Superior temporal gyrus (tissue), 1 donor: ENCODE measurements around the gene WWOX.
A peak's percentile ranks its signal among the peaks of the same experiment; 100 is the strongest.

ENCODE experiments used
- DNase-seq: peaks from one replicate; pipeline ENCODE4 v3.0.0-alpha.2; 2016; ENCODE audit errors: extremely low spot score

The WWOX gene

DNA sequence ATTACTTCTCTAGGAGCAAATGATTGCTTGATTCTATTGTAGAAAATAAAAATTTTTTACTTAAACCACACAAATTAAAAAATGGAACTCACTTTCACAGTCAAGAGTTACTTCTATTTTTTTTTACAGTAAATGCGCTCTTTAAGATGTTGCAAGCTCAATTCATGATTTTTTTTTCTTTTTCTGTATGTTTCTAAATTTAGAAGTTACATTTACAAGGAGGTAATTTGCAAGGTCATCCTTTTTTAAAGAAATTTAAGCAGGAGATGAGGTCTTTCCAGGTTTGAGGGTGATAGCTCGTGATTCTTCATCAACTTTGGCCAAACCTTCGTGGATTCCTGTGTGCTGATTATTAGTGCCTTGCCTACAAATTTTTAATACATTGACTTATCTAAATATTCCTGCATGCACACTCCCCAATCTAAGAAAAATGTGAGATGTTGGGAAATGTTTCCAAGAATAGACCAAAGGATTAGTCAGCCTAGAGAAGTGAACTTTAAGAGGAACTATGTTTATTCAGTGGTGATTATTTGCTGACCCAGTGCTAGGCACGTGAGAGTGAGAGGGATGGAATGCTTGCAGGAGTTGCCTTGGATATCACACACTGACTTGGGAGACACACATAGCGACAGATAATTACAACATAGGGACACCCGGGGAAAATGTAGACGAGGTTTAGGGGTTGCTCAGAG lies 1071.2 kb downstream of the WWOX start:
- DNase-seq = no peak

DNA sequence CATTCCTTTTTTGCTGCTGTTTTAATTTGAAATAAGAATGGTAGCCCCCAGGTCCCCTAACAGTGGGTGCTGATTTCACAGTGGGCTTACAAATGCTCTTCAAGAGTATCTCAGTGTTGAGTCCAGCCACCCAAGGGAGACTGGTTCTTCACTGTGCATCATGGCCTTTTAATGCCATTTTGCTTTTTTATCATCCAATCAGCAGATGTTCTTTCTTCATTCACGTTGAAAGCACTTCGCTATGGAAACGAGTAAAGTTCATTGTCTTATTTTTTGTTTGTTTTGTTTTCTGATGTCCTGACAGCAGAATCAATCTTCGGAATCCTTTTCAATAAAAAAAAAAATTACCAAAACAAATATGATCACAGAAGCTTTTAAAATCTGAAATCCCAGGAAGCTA lies 1072.0 kb downstream of the WWOX start:
- no peak for DNase-seq

DNA sequence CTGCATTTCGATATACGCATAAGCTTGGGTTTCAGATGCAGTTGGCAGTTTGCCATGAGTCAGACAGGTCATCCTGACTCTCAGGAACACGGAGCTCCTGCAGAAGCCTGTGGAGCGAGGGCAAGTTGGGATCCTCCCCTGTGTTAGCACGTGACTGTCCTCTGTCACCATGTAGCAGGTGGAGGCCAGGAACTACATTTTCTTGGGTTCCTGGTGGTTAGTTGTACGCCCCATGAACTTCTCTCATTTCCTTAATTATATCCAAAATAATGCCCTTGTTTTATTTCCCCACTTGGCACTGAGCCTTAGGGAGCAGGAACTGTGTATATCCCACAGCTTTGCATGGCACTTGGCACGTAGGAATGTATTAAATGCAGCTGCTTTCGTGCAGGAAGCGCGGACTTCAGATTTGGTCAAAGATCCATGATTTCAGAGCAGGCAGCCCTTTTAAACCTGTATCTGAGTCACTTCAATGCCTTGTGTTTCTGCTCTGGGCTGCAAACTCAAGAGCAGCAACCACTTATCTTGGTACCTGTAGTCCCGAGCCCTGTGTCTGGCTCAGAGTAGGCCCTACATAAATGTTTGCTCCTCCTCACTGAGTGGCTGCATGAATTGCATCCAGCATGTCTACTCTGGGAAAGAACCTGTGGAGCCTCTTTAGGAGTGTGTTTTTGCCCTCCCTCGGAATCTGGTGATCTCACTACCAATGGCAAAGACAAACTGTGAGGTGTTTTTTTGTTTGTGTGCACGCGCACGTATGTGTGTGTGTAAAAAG lies 1072.7 kb downstream of the WWOX start:
- no peak for DNase-seq

DNA sequence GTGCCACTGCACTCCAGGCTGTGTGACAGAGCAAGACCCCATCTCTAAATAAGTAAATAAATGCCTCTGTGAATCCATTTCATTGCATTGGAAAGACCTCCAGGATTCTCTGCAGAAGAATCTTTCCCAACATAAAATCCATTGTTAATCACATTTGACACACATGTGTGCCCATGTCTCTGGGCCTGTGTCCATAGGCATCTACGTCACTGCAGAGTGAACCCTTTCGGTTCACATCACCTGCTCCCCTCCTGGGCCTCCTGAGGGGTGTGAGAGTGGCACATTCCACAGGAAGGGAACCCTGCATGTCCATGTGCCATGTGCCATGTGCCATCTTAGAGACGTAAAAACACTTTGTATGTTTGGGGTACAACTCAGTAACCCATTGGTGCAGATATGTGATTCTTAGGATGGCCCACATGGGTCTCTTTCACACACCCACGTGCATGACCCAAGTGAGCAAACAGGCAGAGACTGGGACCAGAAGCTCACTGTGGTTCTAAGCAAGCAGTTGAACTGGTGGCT lies 1073.6 kb downstream of the WWOX start:
- DNase-seq = no peak

DNA sequence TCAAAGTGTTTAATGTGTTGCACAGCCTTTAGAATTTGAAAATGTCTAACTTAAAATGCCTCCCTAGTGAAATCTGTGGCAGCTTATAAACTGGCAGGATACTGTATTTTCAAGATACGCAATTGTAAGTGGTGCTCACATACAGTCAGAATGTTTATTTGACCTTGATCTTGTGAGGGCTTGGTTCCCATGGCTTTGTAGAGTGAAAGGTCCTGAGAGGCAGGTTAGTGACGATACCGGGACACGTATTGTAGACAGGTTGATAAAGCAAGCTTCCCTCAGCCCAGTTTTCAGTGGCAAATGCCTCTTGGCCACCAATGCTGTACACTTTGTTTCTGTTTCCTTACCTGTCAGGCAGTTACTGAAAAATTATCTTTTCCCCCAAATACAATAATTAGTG lies 1074.5 kb downstream of the WWOX start:
- DNase-seq = no peak

DNA sequence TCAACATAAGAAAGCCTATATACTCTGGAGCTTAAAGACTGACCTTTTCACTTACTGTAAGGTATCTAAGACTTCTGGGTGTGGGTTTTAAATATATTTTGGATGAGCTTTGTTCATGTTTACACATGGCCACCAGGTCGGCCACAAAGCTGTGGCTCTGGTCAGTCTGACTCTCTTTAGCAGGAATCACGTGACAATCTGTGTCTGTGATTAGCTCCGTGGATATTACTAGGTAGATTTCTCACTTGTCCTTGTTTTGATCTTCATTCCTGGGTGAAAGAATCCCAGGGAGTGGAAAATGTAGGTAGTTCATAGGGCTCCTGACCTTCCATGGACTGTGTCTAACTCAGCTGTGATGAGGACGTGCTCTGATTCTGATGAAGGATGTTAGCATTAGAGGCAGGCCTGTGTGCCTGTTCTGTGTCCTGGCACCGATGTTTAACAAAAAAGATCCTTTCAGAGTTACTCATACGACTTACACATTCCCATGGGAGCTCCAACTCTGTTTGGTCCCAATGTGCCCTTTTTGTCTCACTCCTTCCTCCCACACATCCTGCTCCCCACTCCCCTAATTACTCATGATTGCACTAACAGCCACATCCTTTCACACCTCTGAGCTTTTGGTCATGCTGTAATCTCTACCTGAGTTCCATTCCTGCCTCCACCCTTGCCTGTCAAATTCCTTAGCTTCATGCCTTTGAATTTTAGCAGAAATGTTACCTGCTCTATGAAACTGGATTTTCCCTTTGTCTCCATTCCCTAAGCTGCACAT lies 1076.0 kb downstream of the WWOX start:
- no peak for DNase-seq

DNA sequence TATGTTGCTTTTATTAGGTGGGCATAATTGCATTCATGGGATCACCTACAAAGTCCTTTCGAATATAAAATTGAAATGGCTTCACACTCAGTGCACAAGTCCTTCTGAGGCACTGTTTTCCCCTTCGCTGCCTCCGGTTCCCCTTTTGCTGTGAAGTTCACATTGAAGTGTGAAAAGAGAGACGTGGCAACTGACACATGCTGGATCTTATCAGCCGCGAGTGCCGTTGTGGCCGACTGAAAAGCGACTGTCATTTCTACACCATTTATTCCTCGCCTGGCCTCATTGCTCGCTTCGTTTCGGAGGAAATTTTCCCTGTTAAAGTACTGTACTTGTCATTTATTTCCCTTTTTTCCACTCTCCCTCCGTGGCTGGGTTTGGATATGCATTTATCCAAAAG lies 1077.6 kb downstream of the WWOX start:
- DNase-seq = no peak

DNA sequence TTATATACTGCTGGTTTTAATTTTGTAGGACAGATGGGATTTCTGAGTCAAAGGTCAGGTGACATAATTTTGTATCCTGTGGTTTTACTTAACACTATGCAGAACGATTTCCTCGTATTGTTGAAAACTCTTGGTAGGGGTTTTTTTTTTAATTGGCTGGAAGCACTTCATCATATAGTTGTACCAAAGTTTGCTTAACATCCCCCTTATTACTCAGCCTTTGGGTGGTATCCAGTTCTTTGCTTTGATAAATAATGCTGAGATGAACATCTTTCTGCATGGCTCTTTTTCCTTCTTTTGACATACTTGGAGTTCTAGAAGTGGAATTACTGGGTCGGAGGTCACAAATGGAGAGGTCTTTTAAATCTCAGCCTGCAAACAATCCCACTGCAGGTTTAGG lies 1082.0 kb downstream of the WWOX start:
- no peak for DNase-seq

DNA sequence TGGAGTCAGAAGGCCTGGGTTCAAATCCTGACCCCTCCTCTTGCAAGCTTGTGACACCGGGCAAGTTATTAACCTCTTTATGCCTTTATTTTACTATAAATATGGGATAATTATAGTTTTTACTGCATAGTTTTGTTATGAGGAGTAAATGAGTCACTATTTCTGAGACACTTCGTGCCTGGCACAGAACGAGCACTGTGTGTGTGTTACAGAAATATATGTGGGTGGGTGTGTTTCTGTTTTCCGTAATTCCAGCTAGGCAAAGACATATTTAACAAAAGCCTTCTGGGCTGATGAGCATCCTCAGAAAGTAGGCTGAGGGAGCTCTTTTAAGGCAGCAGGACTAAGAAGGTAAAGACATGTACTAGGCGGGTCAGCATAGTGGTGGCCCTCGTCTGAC lies 1083.2 kb downstream of the WWOX start:
- peak; percentile 47 for DNase-seq

DNA sequence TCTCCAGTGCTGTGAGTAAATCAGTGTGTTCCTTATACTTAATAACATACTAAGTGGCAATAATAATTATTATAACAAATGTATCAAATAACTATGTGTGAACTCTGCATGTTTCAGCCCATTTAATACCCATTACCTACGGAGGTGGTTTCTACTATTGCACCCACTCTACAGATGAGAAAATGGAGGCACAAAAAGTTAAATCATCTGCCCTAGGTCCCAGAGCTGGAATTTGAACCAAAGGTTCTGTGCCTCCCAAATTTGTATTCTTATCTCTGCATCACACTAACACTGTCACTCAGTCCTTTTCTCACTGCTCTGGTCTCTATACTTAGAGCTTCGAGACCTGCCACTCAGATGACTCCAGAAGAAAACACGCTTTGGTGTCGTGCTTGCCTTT lies 1084.1 kb downstream of the WWOX start:
- DNase-seq = no peak

DNA sequence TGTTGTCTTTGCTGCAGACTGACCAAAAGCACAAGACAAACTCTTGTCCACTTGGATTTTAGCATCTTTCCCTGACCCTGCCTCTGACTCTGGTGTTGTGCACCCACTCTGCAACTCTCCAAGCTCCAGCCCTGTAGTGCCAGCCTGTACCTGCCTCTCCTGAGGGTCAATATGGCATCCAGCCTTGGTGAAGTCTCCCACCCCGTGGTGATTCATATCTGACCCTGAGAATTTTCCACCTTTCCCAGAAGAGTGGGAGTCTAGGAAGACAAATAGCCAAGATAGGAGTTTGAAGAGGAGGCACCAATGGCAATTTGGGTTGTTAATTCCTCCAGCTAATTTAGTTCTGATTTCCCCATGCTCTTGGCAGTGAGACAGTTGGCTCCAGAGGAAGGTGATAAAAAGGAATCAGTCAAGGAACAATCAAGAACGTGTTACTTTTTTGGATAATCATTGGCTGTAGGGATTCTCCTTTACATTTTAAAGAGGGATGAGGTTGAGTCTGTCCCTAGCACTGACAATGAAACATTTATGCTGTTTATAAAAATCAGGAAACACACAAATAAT lies 1085.1 kb downstream of the WWOX start:
- no peak for DNase-seq

DNA sequence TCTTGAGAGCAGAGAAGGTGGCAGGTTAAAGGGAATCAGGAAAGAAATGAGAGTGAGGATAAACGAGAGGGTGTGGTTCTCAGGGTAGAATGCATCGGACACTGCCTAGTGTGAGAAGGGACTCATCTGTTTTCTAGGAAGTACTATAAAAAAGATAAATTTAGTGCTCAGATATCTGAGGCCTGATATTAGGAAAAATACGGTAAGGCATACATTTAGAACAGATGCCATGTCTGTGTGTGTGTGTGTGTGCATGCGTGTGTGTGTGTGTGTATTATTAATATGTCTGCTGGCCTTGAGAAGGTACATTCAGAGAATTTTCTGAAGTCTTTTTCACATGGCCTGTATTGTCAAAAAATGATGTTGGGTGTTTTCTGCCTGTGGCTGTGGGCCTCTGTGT lies 1086.3 kb downstream of the WWOX start:
- no peak for DNase-seq

DNA sequence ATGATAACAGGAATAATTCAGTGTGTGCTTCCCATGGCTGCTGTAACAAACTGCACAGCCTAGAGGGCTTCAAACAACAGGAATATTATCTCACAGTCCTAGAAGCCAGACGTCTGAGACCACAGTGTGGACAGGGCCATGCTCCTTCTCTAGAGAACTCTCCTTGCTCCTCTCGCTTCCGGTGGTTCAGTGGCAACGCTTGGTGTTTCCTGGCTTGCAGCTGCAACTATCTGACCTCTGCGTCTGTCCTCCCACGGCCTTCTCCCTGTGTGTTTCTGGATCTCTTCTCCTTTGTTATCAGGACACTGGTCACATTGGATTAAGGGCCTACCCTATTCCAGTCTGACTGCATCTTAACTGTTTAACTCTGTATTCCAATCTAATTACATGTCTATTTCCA lies 1086.7 kb downstream of the WWOX start:
- DNase-seq = no peak

DNA sequence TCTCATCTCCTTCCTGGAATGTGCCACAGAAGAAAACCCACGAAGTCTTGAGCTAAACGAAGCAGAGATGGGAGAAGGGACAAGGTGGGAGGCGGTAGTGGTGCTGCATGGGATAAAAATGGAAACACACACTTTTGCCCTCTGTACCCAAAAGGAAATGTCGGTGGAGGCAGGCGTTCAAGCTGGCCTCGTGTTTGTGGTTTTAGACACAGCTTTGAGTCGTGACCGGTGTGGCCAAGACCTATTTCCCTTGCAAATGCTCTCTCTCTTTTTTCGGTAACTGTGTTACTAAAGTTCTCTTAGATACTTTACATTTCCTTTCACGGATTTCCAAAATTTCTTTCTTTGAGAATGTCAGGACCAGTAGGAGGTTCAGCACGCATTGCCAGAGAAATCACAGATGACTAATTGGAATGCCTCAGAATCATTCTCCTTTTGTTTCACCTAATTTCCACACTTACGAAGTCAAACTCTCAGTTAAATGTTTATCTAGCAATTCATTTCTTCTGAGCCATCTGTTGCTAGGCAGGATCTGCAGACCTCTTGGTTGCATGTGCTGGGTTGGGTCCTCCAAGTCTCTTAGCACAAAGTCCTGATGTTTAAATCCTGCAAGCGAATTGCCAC lies 1088.8 kb downstream of the WWOX start:
- no peak for DNase-seq

DNA sequence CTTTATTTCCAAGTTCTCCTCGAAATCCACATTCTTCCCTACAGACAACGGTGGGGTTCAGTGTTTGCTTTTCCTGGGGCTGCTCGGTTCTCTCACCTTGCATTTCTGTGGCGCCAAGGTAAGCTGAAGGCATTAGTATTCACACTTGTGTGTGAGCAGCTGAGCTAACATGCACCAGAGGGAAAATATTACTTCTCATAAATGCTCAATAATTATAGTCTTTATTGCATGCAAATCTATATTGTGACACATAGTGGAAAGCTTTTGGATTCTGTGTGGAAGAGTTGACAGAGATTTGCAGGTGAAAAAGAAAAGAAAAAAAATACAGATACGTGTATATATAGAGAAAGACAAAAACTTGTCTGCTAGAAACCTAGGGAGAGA lies 1089.3 kb downstream of the WWOX start:
- DNase-seq = no peak

DNA sequence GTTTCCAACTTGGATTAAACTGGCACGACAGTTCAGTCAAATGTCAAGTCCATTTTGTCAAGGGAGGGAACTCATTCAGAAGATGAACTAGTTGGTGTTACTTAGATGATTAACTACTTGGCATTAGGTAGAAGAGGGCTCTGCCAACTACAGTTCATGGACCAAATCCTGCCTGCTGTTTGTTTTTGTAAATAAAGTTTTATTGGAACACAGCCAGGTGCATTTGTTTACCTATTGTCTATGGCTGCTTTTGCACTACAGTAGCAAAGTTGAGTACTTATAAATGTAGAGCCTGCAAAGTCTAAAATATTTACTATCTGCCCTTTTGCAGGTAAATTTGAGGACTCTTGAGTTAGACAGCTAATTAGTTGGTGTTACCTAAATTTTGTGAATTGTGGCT lies 1091.1 kb downstream of the WWOX start:
- no peak for DNase-seq

DNA sequence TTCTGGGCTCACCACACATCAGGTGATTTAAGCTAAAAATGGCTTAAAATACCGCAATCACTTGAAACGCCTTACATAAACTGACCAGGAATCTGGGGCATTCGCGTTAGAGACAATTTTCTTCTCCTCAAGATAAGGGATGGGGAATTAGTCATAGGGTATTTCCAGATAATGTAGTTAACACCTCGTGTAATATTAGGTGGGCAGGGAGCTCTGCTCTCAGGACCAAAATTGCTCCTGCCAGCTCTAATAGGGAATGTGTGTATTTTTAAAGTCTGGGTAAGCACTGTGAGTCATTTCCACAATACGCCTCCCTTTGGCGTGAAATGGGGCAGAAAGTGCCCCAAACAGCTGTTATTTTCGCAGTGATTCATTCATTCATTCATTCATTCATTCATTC lies 1092.5 kb downstream of the WWOX start:
- DNase-seq = no peak

DNA sequence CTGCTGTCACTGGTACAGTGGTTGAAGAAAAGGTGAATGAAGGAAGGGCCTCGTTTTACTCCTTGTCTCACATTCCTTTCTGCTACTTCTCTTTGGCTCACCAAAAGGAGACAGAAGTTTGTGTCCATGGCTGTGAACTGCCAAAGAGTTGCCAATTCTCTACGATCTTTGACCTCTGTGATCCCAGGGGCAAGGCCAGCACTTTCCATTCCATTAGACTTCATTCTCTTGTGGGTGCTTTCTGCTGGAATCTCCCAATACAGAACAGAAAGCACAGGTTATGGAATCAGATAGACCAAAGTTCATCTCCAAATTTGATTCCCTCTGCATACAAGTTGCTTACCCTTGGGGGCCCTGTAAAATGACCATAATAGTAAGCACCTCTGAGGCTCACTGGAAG lies 1093.5 kb downstream of the WWOX start:
- DNase-seq = no peak

DNA sequence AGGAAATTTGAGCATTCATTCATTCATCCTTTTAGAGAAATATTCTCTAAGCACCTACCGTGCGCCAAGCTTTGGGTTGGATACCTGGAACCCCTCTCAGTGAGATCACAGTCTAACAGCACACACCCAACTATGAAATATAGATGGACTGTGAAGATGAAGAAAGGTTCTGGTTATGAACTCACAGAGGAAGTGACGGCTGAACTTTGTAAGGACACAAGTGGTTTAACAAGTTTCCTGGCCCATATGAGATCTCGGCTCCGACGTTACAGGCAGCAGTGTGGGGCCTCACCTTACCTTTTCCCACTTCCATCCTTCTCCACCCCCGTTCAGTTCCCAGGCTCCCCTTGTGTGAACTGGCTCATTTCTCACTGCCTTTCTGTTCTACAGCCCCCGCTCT lies 1094.8 kb downstream of the WWOX start:
- DNase-seq = no peak

DNA sequence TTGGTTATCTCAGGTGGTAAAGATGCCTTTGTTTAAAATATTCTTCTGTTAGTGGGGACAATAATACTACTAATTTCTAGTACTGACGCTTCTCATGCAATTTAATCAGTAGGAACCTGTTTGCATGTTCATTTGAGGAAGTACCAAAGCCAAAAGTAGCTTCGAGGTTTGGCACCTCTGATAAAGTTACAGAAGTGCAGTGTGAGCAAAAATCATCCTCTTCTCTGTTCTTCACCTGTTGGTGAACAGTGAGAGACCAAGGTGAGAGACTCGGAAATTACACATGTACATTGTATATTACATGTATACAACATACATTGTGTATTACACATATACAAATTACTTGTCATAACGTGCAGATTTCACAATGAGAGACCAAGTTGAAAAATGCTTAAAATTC lies 1096.5 kb downstream of the WWOX start:
- DNase-seq = no peak

DNA sequence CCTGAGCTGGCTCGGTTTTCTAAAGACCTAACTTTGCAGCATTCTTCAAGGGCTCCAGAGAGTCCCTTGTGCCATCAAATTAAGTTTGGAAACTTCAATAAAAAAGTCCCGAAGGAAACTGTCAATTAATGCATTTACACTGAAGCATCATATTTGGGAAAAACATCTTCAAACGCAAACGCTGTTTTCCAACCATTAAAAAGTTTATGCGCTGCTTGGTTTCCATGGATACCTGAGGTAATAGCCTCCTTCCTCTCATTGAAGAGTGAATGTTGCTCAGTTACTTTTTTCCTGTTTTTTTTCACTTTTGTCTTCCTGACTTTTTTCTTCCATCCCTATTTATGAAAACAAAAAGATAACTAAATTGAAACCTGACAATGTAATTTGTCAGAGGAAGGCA lies 1102.0 kb downstream of the WWOX start:
- DNase-seq = no peak

DNA sequence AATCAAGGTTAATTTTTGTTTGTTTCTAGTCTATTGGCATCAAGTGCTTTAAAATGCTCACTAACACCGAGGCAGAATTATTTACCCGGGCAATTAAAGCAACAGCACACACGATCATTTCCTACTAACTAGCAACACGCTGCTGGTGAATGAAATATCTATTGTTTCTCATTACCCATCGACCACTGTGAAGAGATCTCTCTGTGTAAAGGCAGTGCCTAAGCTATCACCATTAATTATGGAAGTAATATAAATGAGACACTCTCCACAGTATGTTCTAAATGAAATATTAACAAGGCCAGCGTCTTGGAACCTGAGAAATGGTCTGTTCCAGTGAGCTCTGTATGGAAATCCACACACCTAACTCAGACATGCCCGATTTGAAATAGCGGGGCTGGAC lies 1103.5 kb downstream of the WWOX start:
- no peak for DNase-seq
